Panc1 (cell line): ENCODE measurements around the gene RPS15.

ENCODE experiments used
- CTCF ChIP-seq: fragments of 450-650 bp; IDR thresholded peaks from 2 replicates; pipeline ENCODE4 v1.5.1; 2017; ENCODE audit warnings: mild to moderate bottlenecking
- POLR2AphosphoS5 ChIP-seq: IDR thresholded peaks from 2 replicates; pipeline ENCODE4 v1.6.1; 2012; ENCODE audit warnings: mild to moderate bottlenecking, low read depth, low read length, moderate library complexity
- TF ChIP-seq, protein P1 (sequence below), 2 experiments: IDR thresholded peaks; 2 replicates each; pipeline ENCODE4 v1.6.1; 2011 to 2012; ENCODE audit warnings: low read depth in 2 of 2, control low read depth in 1 of 2, low read length in 1 of 2, mild to moderate bottlenecking in 1 of 2, moderate library complexity in 1 of 2; ENCODE audit not compliant: insufficient read depth in 1 of 2

DNA sequence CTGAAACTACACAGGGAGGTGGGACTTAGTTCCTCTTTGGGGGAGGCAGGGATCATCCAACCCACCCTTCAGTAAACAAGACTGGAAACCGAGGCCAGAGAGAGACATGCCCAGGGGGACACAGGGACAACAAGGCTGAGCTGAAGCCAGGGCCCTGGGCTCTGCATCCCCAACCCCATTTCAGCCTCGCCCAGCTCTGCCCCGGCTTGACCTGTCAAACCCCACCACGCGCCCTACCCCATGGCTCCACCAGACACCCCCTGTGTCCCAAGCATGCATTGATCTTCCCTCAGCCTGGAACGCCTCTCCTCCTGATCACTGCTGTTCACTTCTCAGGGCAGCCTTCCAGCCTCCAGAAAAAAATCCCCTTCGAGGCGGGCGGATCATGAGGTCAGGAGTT is 9.7 kb downstream of the RPS15 start:
- TF ChIP-seq CTCF, result no peak
- TF ChIP-seq, protein P1, sequence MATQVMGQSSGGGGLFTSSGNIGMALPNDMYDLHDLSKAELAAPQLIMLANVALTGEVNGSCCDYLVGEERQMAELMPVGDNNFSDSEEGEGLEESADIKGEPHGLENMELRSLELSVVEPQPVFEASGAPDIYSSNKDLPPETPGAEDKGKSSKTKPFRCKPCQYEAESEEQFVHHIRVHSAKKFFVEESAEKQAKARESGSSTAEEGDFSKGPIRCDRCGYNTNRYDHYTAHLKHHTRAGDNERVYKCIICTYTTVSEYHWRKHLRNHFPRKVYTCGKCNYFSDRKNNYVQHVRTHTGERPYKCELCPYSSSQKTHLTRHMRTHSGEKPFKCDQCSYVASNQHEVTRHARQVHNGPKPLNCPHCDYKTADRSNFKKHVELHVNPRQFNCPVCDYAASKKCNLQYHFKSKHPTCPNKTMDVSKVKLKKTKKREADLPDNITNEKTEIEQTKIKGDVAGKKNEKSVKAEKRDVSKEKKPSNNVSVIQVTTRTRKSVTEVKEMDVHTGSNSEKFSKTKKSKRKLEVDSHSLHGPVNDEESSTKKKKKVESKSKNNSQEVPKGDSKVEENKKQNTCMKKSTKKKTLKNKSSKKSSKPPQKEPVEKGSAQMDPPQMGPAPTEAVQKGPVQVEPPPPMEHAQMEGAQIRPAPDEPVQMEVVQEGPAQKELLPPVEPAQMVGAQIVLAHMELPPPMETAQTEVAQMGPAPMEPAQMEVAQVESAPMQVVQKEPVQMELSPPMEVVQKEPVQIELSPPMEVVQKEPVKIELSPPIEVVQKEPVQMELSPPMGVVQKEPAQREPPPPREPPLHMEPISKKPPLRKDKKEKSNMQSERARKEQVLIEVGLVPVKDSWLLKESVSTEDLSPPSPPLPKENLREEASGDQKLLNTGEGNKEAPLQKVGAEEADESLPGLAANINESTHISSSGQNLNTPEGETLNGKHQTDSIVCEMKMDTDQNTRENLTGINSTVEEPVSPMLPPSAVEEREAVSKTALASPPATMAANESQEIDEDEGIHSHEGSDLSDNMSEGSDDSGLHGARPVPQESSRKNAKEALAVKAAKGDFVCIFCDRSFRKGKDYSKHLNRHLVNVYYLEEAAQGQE (IDR thresholded peaks at IDR 0.05; ENCODE audit: insufficient read depth in 1 of 2, low read depth in 2 of 2, low read length in 1 of 2), result no peak
- TF ChIP-seq POLR2AphosphoS5, result no peak
